ENCODE data around the gene LNPEP.
"Not testable (repeated sequence)": the region's sequence is repeated elsewhere in the genome, so short reads cannot be mapped to it uniquely, and the experiment has no call there.

Gene LNPEP

DNA sequence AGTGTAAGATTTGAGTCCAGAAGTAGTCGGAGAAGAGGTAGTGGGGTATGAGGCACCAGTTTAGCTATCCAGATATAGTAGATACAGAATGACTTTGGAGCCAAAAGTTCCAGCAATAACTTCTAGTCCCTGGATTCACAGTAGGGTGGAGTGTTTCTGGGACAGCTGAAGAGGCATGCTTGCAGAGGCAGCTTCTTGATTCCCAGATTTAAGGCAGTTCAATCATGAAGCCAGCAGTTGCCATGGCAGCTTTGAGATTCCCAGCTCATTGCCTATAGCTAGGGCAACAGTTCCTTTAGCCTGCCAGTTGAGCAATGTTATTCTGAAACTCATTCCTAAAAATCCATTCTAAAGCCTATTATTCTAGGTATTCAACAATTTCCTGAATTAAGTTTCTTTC, 127.4 kb downstream of the LNPEP start:
- no peak for DNase-seq (ENCODE audit: low read depth in 2 of 2)

DNA sequence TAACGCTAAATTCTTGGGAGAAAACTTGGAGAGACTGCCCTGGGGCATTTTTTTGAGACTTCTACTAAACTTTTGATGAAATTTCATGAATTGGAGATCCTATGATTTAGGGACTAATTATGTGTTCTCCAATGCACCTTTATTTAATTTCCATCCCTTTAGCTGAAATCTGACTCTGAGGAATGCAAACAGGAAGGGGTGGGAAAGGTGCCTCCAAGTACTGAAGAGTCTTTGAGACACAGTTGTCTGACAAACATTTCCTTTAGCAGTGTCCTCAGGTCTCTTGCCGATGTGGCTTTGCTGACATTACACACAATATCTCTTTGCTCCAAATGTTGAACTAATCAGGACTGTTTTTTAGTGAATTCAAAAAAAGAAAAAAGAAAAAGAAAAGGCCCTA, 129.6 kb downstream of the LNPEP start:
- DNase-seq (ENCODE audit: low read depth in 2 of 2): no peak

DNA sequence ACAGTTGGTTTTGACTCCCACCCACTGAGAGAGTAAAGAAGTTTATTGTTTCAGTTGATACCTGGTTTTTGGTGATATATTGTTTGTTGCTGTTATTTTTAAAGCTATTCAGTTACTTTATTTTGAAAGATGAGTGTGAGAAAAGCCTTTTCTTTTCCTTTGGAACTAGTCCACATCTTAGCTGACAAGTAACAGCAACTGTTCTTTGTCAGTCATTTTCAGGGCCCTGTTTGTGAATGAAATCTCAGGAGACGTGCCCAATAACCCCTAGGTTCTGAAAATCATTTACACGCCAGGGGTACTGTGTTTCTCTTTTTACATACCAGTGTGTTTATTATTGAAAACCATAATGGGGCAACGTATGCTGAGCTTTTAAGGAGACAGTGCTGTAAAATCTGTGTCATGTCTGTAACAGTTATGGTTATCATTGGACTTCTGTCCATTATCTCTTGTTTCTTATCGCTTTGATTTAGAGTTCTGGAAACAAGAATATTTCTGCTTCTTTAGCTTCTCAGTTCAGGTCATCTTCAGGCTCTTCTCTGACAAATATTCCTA, 131.5 kb downstream of the LNPEP start:
- no peak for DNase-seq (ENCODE audit: low read depth in 2 of 2)

DNA sequence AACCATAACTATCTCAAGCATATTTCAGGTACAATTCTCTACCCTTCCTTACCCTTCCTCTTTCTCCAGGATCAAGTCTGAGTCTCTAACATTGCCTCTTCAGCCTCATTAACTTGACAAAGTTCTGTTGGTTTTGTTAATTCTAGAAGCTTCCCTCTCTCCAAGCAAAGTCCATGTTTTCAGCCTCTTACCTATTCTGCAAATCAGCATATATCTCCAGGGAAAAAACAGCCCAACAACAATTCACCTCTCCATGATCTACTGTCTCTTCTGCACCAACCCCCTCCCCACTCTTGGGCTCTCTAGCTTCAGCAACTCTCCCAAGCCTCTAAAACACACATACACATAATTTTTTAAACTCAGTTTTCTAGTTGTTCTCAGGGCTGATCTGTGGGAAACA, 134.4 kb downstream of the LNPEP start:
- no peak for DNase-seq (ENCODE audit: low read depth in 2 of 2)

DNA sequence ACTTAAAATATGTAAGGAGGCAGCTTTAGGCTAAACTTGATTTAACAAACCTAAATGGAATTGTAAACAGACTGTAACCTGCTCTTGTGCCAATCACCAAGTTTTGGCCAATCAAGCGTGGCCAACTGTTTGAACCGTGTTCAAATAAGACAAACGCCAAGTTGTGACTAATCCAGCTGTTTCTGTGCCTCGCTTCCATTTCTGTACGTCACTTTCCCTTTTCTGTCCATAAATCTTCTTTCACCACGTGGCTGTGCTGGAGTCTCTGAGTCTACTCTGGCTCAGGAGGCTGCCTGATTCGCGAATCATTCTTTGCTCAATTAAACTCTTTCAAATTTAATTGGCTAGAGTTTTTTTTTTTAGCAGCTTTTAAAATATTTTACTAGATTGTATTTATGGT, 135.2 kb downstream of the LNPEP start:
- no peak for DNase-seq (ENCODE audit: low read depth in 2 of 2)

DNA sequence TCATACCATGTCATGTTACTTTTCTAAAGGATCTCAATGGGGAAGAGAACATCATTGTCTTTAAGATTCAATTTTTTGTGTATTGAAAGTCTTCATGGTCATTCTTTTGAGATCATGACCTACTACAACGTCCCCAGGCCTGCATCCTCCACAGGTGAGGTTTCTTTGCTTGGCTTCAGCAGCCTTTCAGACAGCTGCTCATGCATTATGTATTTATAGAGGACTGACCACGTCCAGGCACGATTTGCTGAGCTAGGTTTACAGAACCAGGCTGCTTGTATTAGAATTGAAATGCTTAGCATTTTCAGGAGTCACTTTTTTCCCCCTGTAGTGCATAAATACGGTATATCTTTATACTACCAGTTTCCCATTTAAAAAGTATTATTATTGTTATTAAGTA, 136.1 kb downstream of the LNPEP start:
- DNase-seq (ENCODE audit: low read depth in 2 of 2): no peak

DNA sequence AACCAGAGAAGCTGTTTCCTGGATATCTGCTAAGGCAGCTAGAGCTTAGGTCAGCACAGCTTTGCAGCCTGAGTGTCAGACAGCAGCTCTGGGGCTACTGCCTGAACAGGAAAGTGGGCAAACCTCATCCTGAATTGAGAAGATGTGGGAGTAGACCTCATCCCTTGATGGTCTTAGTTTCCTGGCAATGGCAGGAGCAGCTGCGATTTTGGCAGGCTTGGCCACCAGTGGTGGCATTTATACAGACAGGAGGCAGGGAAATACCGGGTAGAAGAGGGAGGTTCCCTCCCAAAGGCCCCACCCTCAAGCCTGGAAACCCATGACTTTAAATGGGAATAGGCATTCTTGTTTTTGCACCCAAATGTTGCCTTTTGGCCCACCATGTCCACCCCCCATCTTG, 136.8 kb downstream of the LNPEP start:
- DNase-seq (ENCODE audit: low read depth in 2 of 2): no peak

DNA sequence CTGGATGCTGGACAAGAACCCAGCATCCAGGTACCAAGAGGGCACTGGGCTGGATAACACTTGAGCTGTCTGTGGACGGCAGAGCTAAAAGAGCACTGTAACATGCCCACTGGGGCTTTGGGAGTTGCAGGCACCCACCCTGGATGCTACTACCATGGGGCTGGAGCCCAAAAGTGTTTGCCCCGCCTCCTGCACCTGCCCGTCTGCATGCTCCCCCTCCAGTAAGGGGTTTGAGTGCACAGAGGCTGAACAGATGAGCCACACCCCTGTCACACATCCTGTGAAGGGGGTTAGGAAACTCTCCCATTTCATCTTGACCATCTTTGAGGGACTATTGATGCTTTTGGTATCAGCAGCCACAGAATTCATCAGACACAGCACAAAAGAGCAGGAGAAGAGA, 137.5 kb downstream of the LNPEP start:
- DNase-seq (ENCODE audit: low read depth in 2 of 2): no peak

DNA sequence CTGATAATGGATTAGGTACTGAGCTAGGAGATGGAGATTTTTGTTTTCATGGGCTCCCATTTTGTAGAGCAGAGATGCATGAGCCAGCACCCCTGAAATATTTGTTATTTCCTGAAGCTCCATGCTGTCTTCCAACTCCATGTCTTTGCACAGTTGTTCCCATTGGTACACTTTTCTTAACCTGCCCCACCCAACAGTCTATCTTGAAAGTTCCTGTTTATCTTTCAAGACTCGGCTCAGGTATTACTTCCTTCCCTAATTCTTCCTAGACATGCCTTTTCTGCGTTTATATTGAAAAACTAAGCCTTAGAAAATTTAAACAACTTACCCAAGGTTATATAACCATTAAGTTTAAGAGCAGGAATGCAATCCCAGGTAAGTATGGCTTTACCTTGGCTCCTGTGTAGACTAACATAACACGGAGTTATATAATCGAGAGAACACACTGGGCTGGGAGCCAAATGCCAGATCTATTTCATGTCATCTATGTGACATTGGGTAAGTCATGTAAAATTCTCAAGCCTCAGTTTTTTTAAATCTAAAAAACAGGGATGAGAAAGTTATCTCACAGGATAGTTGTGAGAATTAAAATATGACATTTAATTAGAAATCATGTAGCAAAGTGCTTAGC, 139.1 kb downstream of the LNPEP start:
- DNase-seq (ENCODE audit: low read depth in 2 of 2): no peak

DNA sequence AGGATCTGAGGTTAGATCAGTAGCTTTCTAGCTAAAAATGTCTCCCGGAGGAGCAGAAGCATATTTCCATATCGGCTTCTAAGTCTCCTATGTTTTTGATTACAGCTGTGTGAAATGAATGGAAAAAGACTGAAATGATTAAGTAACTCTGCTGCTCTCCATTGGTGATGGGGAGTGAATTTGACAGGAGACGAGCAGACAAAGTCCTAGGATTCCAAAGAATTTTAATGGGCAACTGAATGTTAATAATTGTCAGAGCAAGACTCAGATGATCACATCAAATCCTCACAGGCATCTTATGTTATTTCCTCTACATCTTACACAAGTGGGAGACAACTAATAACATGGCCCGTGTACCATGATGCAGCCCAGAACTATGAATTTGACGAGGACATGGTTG, 139.8 kb downstream of the LNPEP start:
- DNase-seq (ENCODE audit: low read depth in 2 of 2): no peak

DNA sequence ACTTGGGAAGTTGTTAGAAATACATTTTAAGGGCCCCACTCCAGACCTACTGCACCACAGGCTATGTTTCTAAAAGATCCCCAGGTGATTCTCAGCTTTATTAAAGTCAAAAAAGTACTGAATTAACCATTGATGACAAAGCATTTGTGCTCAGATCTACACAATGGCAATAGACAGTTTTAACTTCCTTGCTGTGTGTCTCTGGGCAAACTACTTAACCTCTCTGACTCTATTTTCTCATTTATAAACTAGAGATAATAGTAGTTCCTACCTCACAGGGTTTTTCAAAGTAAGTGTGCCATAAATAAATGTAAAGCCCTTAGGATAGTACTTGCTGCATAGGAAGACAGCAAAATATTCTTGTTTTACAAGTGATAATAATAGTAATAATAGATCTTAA, 140.2 kb downstream of the LNPEP start:
- no peak for DNase-seq (ENCODE audit: low read depth in 2 of 2)

DNA sequence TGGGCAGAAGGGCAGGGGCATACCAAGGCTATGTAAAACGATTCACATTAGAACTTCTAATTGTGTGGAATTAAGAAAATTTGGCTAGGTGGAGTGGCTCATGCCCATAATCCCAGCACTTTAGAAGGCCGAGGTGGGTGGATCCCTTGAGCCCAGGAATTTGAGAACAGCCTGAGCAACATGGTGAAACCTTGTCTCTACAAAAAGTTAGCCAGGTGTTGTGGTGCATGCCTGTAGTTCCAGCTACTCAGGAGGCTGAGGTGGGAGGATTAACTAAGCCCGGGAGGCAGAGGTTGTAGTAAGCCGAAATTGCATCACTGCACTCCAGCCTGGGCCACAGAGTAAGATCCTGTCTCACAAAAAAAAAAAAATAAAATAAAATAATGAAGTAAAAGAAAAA, 141.4 kb downstream of the LNPEP start:
- DNase-seq (ENCODE audit: low read depth in 2 of 2): no peak

DNA sequence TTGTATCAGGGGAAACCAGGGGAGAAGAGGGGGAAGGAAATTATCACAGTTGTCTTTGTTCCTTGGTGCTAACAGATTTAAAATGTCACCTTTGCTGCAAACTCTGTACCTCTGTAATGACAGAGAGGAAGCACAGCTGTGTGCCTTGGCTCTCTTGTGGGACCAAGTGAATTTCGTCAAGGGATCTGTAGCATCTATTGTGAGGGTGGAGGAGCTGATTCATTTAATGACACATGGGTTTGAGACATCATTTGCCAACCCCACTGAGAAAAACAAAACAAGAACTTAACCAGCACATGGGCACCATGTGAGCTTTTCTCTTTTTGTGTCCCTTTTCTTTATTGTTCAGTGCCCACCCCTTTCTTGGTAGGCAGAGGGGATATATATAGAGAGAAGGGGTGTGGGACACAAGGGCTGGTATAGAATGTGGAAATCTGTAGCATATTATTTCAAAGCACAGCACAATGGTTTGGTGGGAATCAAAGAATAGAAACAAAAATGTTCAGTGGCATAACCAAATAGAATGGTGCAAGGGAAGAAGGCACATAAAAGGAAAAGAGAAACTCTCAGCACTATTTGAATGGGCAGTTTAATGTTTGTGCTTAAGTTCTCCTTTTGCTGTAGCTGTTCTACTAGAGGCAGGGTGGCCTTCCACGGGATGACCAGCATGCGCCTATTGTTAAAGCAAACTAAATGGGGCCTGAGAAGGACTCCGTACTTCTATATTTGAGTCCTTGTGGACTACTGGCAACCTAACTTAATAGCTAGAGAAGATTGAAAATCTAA, 143.3 kb downstream of the LNPEP start:
- DNase-seq (ENCODE audit: low read depth in 2 of 2): no peak

DNA sequence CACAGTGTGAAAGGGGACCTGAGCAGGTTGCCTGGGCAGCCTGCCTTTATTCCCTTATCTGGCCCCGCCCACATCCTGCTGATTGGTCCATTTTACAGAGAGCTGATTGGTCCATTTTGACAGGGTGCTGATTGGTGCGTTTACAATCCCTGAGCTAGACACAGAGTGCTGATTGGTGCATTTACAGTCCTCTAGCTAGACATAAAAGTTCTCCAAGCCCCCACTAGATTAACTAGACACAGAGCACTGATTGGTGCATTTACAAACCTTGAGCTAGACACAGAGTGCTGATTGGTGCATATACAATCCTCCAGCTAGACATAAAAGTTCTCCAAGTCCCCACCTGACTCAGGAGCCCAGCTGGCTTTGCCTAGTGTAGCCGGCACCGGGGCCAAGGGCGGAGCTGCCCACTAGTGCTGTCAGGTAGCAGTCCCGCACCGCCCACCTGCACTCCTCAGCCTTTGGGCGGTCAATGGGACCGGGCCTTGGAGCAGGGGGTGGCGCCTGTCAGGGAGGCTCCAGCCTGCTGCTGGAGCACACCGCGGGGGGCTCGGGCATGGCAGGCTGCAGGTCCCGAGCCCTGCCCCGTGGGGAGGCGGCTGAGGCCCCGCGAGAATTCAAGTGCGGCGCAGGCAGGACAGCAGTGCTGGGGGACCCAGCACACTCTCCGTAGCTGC, 149.0 kb downstream of the LNPEP start:
- DNase-seq (ENCODE audit: low read depth in 2 of 2): not testable (repeated sequence)

DNA sequence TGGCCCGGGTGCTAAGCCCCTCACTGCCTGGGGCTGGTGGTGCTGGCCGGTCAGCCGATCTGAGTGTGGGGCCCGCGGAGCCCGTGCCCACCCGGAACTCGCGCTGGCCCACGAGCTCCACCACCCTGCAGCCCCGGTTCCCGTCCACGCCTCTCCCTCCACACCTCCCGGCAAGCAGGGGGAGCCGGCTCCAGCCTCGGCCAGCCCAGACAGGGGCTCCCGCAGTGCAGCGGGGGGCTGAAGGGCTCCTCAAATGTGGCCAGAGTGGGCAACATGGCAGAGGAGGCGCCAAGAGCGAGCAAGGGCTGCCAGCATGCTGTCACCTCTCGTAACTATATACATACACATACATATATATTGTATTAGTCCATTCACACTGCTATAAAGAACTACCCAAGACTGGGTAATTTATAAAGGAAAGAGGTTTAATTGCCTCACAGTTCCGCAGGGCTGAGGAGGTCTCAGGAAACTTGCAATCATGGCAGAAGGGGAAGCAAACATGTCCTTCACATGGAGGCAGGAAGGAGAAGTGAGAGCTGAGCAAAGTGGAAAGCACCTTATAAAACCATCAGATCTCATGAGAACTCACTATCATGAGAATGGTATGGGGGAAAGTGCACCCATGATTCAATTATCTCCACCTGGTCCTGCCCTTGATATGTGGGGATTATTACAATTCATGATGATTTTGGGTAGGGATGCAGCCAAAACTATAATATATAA, 149.7 kb downstream of the LNPEP start:
- no peak for DNase-seq (ENCODE audit: low read depth in 2 of 2)
